Endothelial cell of umbilical vein (primary cell): ENCODE data around the gene RNF121.

ENCODE experiments used
- EZH2 ChIP-seq: IDR thresholded peaks from 2 replicates; pipeline ENCODE4 v1.6.1; 2012; ENCODE audit warnings: borderline replicate concordance, low read depth, mild to moderate bottlenecking, moderate library complexity, low read length, inconsistent platforms; ENCODE audit not compliant: severe bottlenecking
- FOS ChIP-seq: IDR thresholded peaks from 2 replicates; pipeline ENCODE4 v1.6.1; 2011; ENCODE audit warnings: mild to moderate bottlenecking, low read length, moderate library complexity, borderline replicate concordance; ENCODE audit not compliant: insufficient read depth
- JUN ChIP-seq: IDR thresholded peaks from 2 replicates; pipeline ENCODE4 v1.6.1; 2011; ENCODE audit warnings: borderline replicate concordance, low read depth; ENCODE audit not compliant: insufficient read length, insufficient read depth
- MAX ChIP-seq: IDR thresholded peaks from 2 replicates; pipeline ENCODE4 v1.6.1; 2011; ENCODE audit not compliant: insufficient read depth, insufficient read length
- POLR2A ChIP-seq: IDR thresholded peaks from 2 replicates; pipeline ENCODE4 v1.6.1; 2012; ENCODE audit warnings: low read depth, mild to moderate bottlenecking, control low read depth, low read length
- POLR2AphosphoS5 ChIP-seq: IDR thresholded peaks from 2 replicates; pipeline ENCODE4 v1.6.1; 2012; ENCODE audit warnings: low read depth, mild to moderate bottlenecking, control low read depth, low read length, moderate library complexity; ENCODE audit not compliant: insufficient read depth
- TF ChIP-seq, protein P1 (sequence below), 2 donors: IDR thresholded peaks; 1 replicate in 1 of 2; 2 replicates in 1 of 2; pipeline ENCODE4 v1.5.1; 2011; ENCODE audit warnings: low read length in 2 of 2, mild to moderate bottlenecking in 2 of 2, moderate library complexity in 2 of 2, control low read depth in 1 of 2, inconsistent platforms in 1 of 2, low read depth in 1 of 2; ENCODE audit not compliant: insufficient read depth in 1 of 2; ENCODE audit errors: extremely low read depth in 1 of 2

DNA sequence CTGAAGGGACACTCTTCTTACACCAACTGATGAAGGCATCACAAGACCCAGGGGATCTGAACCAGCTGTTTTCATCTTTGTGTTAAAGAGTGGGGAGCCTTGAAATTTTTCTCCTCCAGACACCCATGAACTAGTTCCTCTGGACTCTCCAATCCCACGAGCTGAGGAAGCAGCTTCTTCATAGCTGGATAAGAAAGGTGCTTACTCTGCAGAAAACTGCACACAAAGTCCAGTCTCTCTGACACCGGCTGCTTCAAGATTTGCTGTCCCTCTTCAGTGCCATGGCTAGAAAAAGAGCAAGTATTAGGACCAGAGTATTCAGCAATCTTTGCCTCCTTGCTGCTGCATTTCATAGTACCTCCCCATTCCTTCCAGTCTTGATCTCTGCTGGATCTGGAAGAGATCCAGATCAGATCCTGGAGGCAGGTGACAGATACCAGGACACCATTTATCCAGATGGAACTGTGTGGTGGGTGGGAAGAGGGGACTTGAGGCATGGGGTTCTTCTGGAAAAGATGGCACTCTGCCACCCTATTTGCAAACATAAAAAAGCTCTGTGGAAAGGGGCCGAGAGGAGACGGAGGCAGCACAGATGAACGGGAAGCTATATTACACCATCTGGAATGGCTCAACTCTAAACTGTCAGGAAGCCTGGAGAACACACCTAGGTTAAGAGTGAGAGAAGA is 95.4 kb downstream of the RNF121 start:
- TF ChIP-seq EZH2 (no peak), POLR2A (no peak), FOS (no peak), JUN (no peak), POLR2AphosphoS5 (no peak), MAX (no peak)
- TF ChIP-seq, protein P1, sequence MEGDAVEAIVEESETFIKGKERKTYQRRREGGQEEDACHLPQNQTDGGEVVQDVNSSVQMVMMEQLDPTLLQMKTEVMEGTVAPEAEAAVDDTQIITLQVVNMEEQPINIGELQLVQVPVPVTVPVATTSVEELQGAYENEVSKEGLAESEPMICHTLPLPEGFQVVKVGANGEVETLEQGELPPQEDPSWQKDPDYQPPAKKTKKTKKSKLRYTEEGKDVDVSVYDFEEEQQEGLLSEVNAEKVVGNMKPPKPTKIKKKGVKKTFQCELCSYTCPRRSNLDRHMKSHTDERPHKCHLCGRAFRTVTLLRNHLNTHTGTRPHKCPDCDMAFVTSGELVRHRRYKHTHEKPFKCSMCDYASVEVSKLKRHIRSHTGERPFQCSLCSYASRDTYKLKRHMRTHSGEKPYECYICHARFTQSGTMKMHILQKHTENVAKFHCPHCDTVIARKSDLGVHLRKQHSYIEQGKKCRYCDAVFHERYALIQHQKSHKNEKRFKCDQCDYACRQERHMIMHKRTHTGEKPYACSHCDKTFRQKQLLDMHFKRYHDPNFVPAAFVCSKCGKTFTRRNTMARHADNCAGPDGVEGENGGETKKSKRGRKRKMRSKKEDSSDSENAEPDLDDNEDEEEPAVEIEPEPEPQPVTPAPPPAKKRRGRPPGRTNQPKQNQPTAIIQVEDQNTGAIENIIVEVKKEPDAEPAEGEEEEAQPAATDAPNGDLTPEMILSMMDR (IDR thresholded peaks at IDR 0.05; ENCODE audit: extremely low read depth in 1 of 2, insufficient read depth in 1 of 2, low read depth in 1 of 2, low read length in 2 of 2): no peak
